HEK293 (cell line): ENCODE data around the gene PMM1.

Source experiments
- MYNN ChIP-seq: fragments of 450-650 bp; formaldehyde crosslinking; IDR thresholded peaks from 2 replicates; pipeline ENCODE4 v1.5.1; 2016; ENCODE audit warnings: missing biosample characterization, missing genetic modification characterization, borderline replicate concordance
- ZBTB1 ChIP-seq: fragments of 450-650 bp; formaldehyde crosslinking; IDR thresholded peaks from 2 replicates; pipeline ENCODE4 v1.5.1; 2016; ENCODE audit warnings: missing biosample characterization, missing genetic modification characterization
- ZNF274 ChIP-seq, 2 experiments: fragments of 200-500 bp in 1 of 2; fragments of 450-650 bp in 1 of 2; sonication (Bioruptor generic) in 1 of 2; formaldehyde crosslinking in 1 of 2; IDR thresholded peaks; 2 replicates each; pipeline versions ENCODE4 v1.5.1 to v1.6.1; 2014 to 2016; ENCODE audit warnings: borderline replicate concordance in 1 of 2, inconsistent platforms in 1 of 2, low read length in 1 of 2, missing biosample characterization in 1 of 2, missing genetic modification characterization in 1 of 2
- ZNF510 ChIP-seq: fragments of 450-650 bp; formaldehyde crosslinking; IDR thresholded peaks from 2 replicates; pipeline ENCODE4 v1.5.1; 2018; ENCODE audit warnings: mild to moderate bottlenecking, missing genetic modification characterization, missing biosample characterization; ENCODE audit not compliant: insufficient replicate concordance
- ZNF544 ChIP-seq: fragments of 450-650 bp; formaldehyde crosslinking; IDR thresholded peaks from 2 replicates; pipeline ENCODE4 v1.5.0; 2017; ENCODE audit warnings: missing biosample characterization, missing genetic modification characterization
- ZNF776 ChIP-seq: fragments of 450-650 bp; formaldehyde crosslinking; IDR thresholded peaks from 2 replicates; pipeline ENCODE4 v1.5.0; 2017; ENCODE audit warnings: missing biosample characterization, missing genetic modification characterization, borderline replicate concordance
- TF ChIP-seq, protein P1 (sequence below): fragments of 450-650 bp; formaldehyde crosslinking; IDR thresholded peaks from 2 replicates; pipeline ENCODE4 v1.5.1; 2016; ENCODE audit warnings: missing biosample characterization, missing genetic modification characterization
- TF ChIP-seq, protein P2 (sequence below): fragments of 450-650 bp; formaldehyde crosslinking; optimal IDR thresholded peaks from 2 replicates; pipeline ENCODE3; 2016; ENCODE audit warnings: missing biosample characterization, mild to moderate bottlenecking, missing genetic modification characterization
- TF ChIP-seq, protein P3 (sequence below): fragments of 450-650 bp; formaldehyde crosslinking; IDR thresholded peaks from 2 replicates; pipeline ENCODE4 v1.5.1; 2016; ENCODE audit warnings: missing biosample characterization, missing genetic modification characterization
- TF ChIP-seq, protein P4 (sequence below): fragments of 450-650 bp; formaldehyde crosslinking; IDR thresholded peaks from 2 replicates; pipeline ENCODE4 v1.5.1; 2017; ENCODE audit warnings: missing biosample characterization, missing genetic modification characterization

DNA sequence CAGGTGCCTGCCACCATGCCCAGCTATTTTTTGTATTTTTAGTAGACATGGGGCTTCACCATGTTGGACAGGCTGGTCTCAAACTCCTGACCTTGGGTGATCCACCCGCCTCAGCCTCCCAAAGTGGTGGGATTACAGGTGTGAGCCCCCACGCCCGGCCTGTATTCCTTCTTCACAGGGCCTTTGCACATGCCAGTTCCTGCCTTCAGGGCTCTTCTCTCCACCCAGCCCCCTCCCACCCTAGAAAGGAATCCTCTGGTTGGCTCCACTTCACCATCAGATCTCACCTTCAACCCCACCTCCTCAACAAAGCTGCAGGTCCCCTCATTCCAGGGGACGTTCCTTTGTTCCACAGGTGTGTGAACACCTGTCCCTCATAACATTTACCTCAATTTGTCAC is 47.4 kb downstream of the PMM1 start:
- TF ChIP-seq ZBTB1 (tag by site-specific recombination) (no peak), ZNF510 (tag by site-specific recombination) (no peak), ZNF274 (IDR thresholded peaks at IDR 0.05; ENCODE audit: low read length) (no peak), ZNF274 (tag by site-specific recombination; IDR thresholded peaks at IDR 0.05; ENCODE audit: borderline replicate concordance) (no peak), ZNF544 (tag by site-specific recombination) (no peak), ZNF776 (tag by site-specific recombination) (no peak), MYNN (tag by site-specific recombination) (no peak)
- TF ChIP-seq, protein P1, sequence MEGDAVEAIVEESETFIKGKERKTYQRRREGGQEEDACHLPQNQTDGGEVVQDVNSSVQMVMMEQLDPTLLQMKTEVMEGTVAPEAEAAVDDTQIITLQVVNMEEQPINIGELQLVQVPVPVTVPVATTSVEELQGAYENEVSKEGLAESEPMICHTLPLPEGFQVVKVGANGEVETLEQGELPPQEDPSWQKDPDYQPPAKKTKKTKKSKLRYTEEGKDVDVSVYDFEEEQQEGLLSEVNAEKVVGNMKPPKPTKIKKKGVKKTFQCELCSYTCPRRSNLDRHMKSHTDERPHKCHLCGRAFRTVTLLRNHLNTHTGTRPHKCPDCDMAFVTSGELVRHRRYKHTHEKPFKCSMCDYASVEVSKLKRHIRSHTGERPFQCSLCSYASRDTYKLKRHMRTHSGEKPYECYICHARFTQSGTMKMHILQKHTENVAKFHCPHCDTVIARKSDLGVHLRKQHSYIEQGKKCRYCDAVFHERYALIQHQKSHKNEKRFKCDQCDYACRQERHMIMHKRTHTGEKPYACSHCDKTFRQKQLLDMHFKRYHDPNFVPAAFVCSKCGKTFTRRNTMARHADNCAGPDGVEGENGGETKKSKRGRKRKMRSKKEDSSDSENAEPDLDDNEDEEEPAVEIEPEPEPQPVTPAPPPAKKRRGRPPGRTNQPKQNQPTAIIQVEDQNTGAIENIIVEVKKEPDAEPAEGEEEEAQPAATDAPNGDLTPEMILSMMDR: no peak
- TF ChIP-seq, protein P2, sequence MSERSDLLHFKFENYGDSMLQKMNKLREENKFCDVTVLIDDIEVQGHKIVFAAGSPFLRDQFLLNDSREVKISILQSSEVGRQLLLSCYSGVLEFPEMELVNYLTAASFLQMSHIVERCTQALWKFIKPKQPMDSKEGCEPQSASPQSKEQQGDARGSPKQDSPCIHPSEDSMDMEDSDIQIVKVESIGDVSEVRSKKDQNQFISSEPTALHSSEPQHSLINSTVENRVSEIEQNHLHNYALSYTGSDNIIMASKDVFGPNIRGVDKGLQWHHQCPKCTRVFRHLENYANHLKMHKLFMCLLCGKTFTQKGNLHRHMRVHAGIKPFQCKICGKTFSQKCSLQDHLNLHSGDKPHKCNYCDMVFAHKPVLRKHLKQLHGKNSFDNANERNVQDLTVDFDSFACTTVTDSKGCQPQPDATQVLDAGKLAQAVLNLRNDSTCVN (tag by site-specific recombination): no peak
- TF ChIP-seq, protein P3, sequence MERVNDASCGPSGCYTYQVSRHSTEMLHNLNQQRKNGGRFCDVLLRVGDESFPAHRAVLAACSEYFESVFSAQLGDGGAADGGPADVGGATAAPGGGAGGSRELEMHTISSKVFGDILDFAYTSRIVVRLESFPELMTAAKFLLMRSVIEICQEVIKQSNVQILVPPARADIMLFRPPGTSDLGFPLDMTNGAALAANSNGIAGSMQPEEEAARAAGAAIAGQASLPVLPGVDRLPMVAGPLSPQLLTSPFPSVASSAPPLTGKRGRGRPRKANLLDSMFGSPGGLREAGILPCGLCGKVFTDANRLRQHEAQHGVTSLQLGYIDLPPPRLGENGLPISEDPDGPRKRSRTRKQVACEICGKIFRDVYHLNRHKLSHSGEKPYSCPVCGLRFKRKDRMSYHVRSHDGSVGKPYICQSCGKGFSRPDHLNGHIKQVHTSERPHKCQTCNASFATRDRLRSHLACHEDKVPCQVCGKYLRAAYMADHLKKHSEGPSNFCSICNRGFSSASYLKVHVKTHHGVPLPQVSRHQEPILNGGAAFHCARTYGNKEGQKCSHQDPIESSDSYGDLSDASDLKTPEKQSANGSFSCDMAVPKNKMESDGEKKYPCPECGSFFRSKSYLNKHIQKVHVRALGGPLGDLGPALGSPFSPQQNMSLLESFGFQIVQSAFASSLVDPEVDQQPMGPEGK (tag by site-specific recombination): no peak
- TF ChIP-seq, protein P4, sequence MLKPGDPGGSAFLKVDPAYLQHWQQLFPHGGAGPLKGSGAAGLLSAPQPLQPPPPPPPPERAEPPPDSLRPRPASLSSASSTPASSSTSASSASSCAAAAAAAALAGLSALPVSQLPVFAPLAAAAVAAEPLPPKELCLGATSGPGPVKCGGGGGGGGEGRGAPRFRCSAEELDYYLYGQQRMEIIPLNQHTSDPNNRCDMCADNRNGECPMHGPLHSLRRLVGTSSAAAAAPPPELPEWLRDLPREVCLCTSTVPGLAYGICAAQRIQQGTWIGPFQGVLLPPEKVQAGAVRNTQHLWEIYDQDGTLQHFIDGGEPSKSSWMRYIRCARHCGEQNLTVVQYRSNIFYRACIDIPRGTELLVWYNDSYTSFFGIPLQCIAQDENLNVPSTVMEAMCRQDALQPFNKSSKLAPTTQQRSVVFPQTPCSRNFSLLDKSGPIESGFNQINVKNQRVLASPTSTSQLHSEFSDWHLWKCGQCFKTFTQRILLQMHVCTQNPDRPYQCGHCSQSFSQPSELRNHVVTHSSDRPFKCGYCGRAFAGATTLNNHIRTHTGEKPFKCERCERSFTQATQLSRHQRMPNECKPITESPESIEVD: no peak
